ENCODE results near the gene PPP3CB.

- no peak for TF ChIP-seq EZH2 (IDR thresholded peaks at IDR 0.05; ENCODE audit: borderline replicate concordance, low read length)
- TF ChIP-seq CTCF (conservative IDR thresholded peaks at IDR 0.05 in 1 of 2, IDR thresholded peaks at IDR 0.05 in 1 of 2; ENCODE audit: extremely low read depth in 1 of 2, insufficient read depth in 1 of 2, low read depth in 1 of 2, low read length in 2 of 2), result no peak
These were observed 56.8 kb downstream of the PPP3CB start for GRCh38 chr10:73439055-73439454.

Data from mammary epithelial cell (primary cell).